GM12878 (cell line): ENCODE data around the gene TMEM266.

Experiments used
- CREM ChIP-seq: IDR thresholded peaks from 2 replicates; pipeline ENCODE4 v1.6.1; 2014; ENCODE audit warnings: antibody characterized with exemption, low read depth
- CTCF ChIP-seq, 3 experiments: IDR thresholded peaks in 2 of 3; conservative IDR thresholded peaks in 1 of 3; 2 replicates each; pipeline ENCODE4 v1.5.1; 2011; ENCODE audit warnings: low read depth in 3 of 3, low read length in 3 of 3, mild to moderate bottlenecking in 3 of 3, control low read depth in 2 of 3, moderate library complexity in 2 of 3, inconsistent platforms in 1 of 3, mixed read lengths in 1 of 3; ENCODE audit not compliant: control insufficient read depth in 2 of 3, insufficient read depth in 1 of 3; ENCODE audit errors: extremely low read depth in 1 of 3
- GABPA ChIP-seq: IDR thresholded peaks from 2 replicates; pipeline ENCODE4 v1.6.1; 2014; ENCODE audit warnings: antibody characterized with exemption, low read depth, mild to moderate bottlenecking, inconsistent platforms
- IKZF2 ChIP-seq, 2 experiments: fragments of 450-650 bp; IDR thresholded peaks; 2 replicates each; pipeline ENCODE4 v1.6.1; 2017; ENCODE audit warnings: mild to moderate bottlenecking in 2 of 2, moderate library complexity in 2 of 2
- MTA3 ChIP-seq: IDR thresholded peaks from 2 replicates; pipeline ENCODE4 v1.6.1; 2012; ENCODE audit warnings: low read length, inconsistent platforms, borderline replicate concordance
- NBN ChIP-seq: fragments of 450-650 bp; IDR thresholded peaks from 2 replicates; pipeline ENCODE4 v1.6.1; 2016
- RELA ChIP-seq: fragments of 450-650 bp; IDR thresholded peaks from 2 replicates; pipeline ENCODE4 v1.8.0; 2014; ENCODE audit warnings: borderline replicate concordance; ENCODE audit not compliant: partially characterized antibody
- REST ChIP-seq: IDR thresholded peaks from 2 replicates; pipeline ENCODE4 v1.6.1; 2012; ENCODE audit warnings: mild to moderate bottlenecking, low read depth, low read length

- TF ChIP-seq REST (no peak), GABPA (no peak), IKZF2 (IDR thresholded peaks at IDR 0.05) (no peak; a peak in 1 of 4 replicates), NBN (no peak), MTA3 (no peak), RELA (no peak), CREM (no peak), CTCF (IDR thresholded peaks at IDR 0.05 in 2 of 3, conservative IDR thresholded peaks at IDR 0.05 in 1 of 3; ENCODE audit: control insufficient read depth in 2 of 3, extremely low read depth in 1 of 3, insufficient read depth in 1 of 3, low read depth in 3 of 3, low read length in 3 of 3) (peak; percentile 87 to 94 (median 92))
Measured at GRCh38 chr15:76190751-76191538, 131.2 kb downstream of the TMEM266 start.
